HepG2 (cell line): Measurements from ENCODE around the gene RAMP3. TPM values are rescaled to one million over a fixed set of nuclear protein-coding genes. Genes with fewer than 3 reads are reported as not detected.
"Not testable (repeated sequence)": the region's sequence is repeated elsewhere in the genome, so short reads cannot be mapped to it uniquely, and the experiment has no call there.

Experiments used
- ATAC-seq: fragments of 200-7000 bp; cut with Tn5 transposase; 3 replicates; pipeline ENCODE4 v1.9.1; 2020; ENCODE audit warnings: mild to moderate bottlenecking, moderate library complexity
- BruUV-seq: library from RNA; stranded (reverse); fragments of 400-500 nt; replicated peaks from 2 replicates; lab custom pipeline; 2021; lab: Mats Ljungman, UMichigan
- CTCF ChIA-PET: fragments of 300-600 bp; formaldehyde crosslinking; extraction: SDS; loops from one replicate; lab custom pipeline; 2021; ENCODE audit warnings: low total read pairs, inconsistent platforms, low intra/inter-chr PET ratio; lab: Yijun Ruan, JAX
- POLR2A ChIA-PET: fragments of 350-600 bp; sonication (Branson Sonifier 250); formaldehyde crosslinking; loops from one replicate; lab custom pipeline; 2020; ENCODE audit warnings: antibody characterized with exemption, inconsistent platforms; lab: Yijun Ruan, JAX
- DNase-seq: peaks from one replicate; pipeline ENCODE4 v3.0.0-alpha.2; 2015; ENCODE audit warnings: low spot score
- FAIRE-seq: peaks from 3 replicates; lab custom pipeline; 2011; peaks lifted over from hg19 to GRCh38; lab: Jason Lieb, UNC
- H2AFZ ChIP-seq: one replicate; pipeline ENCODE4 v1.6.1; 2011; ENCODE audit warnings: low read length, inconsistent platforms
- H3K27ac ChIP-seq: fragments of 300-600 bp; 3 replicates; pipeline ENCODE4 v1.8.0; 2011; ENCODE audit warnings: mixed run types, mild to moderate bottlenecking, mixed read lengths, low read length, inconsistent platforms; ENCODE audit not compliant: insufficient read depth; ENCODE audit errors: extremely low read length
- H3K27me3 ChIP-seq, 2 experiments: fragments of 200-600 bp in 1 of 2; 2 replicates in 1 of 2; 3 replicates in 1 of 2; pipeline versions ENCODE4 v1.6.0 to v1.8.0; 2011; ENCODE audit warnings: low read length in 2 of 2, mild to moderate bottlenecking in 2 of 2, moderate library complexity in 2 of 2, inconsistent platforms in 1 of 2; ENCODE audit not compliant: insufficient read depth in 2 of 2, control insufficient read depth in 1 of 2
- H3K36me3 ChIP-seq, 2 experiments: fragments of 200-600 bp in 1 of 2; replicated peaks in 1 of 2; 2 replicates in 1 of 2; 3 replicates in 1 of 2; pipeline versions ENCODE4 v1.5.1 to v1.8.0; 2011; ENCODE audit warnings: low read length in 2 of 2, inconsistent platforms in 1 of 2; ENCODE audit not compliant: insufficient read depth in 2 of 2, control insufficient read depth in 1 of 2
- H3K4me1 ChIP-seq: 2 replicates; pipeline ENCODE4 v1.5.1; 2012; ENCODE audit warnings: low read length, inconsistent platforms; ENCODE audit not compliant: insufficient read depth
- H3K4me2 ChIP-seq: 2 replicates; pipeline ENCODE4 v1.6.0; 2011; ENCODE audit warnings: low read depth, low read length, inconsistent platforms
- H3K4me3 ChIP-seq, 3 experiments: fragments of 200-600 bp in 1 of 3; sonication (generic), shearing (Covaris generic) in 1 of 3; replicated peaks in 1 of 3; 2 replicates each; pipeline ENCODE4 v1.5.1; 2011 to 2016; ENCODE audit warnings: low read length in 3 of 3, inconsistent platforms in 2 of 3, low read depth in 2 of 3, mild to moderate bottlenecking in 2 of 3, control low read depth in 1 of 3, mixed read lengths in 1 of 3; ENCODE audit not compliant: insufficient read depth in 1 of 3
- H3K79me2 ChIP-seq: one replicate; pipeline ENCODE4 v1.6.1; 2011; ENCODE audit warnings: low read length, inconsistent platforms; ENCODE audit not compliant: insufficient read depth
- H3K9ac ChIP-seq: 2 replicates; pipeline ENCODE4 v1.6.0; 2011; ENCODE audit warnings: mild to moderate bottlenecking, low read depth, low read length, inconsistent platforms; ENCODE audit not compliant: insufficient read depth
- H3K9me3 ChIP-seq: 2 replicates; pipeline ENCODE4 v1.5.1; 2012; ENCODE audit warnings: mild to moderate bottlenecking, low read length
- H4K20me1 ChIP-seq: 2 replicates; pipeline ENCODE4 v1.6.0; 2011; ENCODE audit warnings: inconsistent platforms, mild to moderate bottlenecking, low read length, moderate library complexity; ENCODE audit not compliant: insufficient read depth
- IRF9 ChIP-seq: sonication (generic); formaldehyde crosslinking; IDR thresholded peaks from 2 replicates; pipeline ENCODE4 v1.8.0; 2022; ENCODE audit warnings: missing genetic modification reagents, mild to moderate bottlenecking, borderline replicate concordance
- MATR3 ChIP-seq: sonication (generic); formaldehyde crosslinking; IDR thresholded peaks from 2 replicates; pipeline ENCODE4 v1.4.0; 2020; ENCODE audit warnings: missing genetic modification reagents
- PITX1 ChIP-seq: sonication (generic); formaldehyde crosslinking; IDR thresholded peaks from 2 replicates; pipeline ENCODE4 v1.5.1; 2020; ENCODE audit warnings: mild to moderate bottlenecking, missing genetic modification reagents
- PRDM15 ChIP-seq: sonication (generic); formaldehyde crosslinking; IDR thresholded peaks from 2 replicates; pipeline ENCODE4 v1.4.0; 2020; ENCODE audit warnings: missing genetic modification reagents
- ZNF484 ChIP-seq: sonication (generic); formaldehyde crosslinking; IDR thresholded peaks from 2 replicates; pipeline ENCODE4 v1.5.1; 2020; ENCODE audit warnings: mild to moderate bottlenecking, low read depth, missing genetic modification reagents, borderline replicate concordance
- ZNF530 ChIP-seq: sonication (generic); formaldehyde crosslinking; IDR thresholded peaks from 2 replicates; pipeline ENCODE4 v1.5.0; 2020; ENCODE audit warnings: low read depth, mild to moderate bottlenecking, missing genetic modification reagents
- ZNF7 ChIP-seq: IDR thresholded peaks from 2 replicates; pipeline ENCODE4 v1.6.1; 2016; ENCODE audit warnings: missing biosample characterization, missing genetic modification reagents
- WGBS: methylation state at CpG from one replicate; pipeline ENCODE4 v1.1.6; 2017; ENCODE audit warnings: low lambda C conversion rate; 5-methylcytosine and 5-hydroxymethylcytosine counted together
- in situ Hi-C: cut with HindIII; loops from 2 replicates; pipeline ENCODE4 v1.10.0; 2017; ENCODE audit warnings: low pct_unique_long_range_greater_than_20kb; ENCODE audit not compliant: extremely low pct_ligation_motif_present
- intact Hi-C: fragments of 100-400 bp; cut with micrococcal nuclease; formaldehyde crosslinking; loops from one replicate; pipeline ENCODE4 v1.10.0; 2022; ENCODE audit not compliant: unreplicated experiment
- polyA plus RNA-seq, 8 experiments: library from polyadenylated mRNA; depleted of rRNA in 3 of 8; stranded (reverse) in 7 of 8; unstranded in 1 of 8; fragments of >200 nt; fragmentation: Illumina TruSeq in 4 of 8; extraction: Trizol in 4 of 8; gene quantifications; 2 replicates each; pipeline versions ENCODE4 v1.2.1 to v1.2.3, GENCODE V29; 2011 to 2016; ENCODE audit warnings: low read depth in 4 of 8, missing spikeins in 1 of 8, mixed read lengths in 1 of 8; ENCODE audit not compliant: insufficient read depth in 1 of 8
- total RNA-seq, 5 experiments: library from RNA; depleted of rRNA; stranded (reverse); fragments of >200 nt; fragmentation: Illumina TruSeq; extraction: Trizol; gene quantifications; 2 replicates each; pipeline ENCODE4 v1.2.3, GENCODE V29; 2016; ENCODE audit warnings: low read depth in 1 of 5
- TF ChIP-seq, protein P1 (sequence below): sonication (generic); formaldehyde crosslinking; IDR thresholded peaks from 2 replicates; pipeline ENCODE4 v1.5.1; 2020; ENCODE audit warnings: mild to moderate bottlenecking, missing genetic modification reagents, borderline replicate concordance
- TF ChIP-seq, protein P2 (sequence below): sonication (generic); formaldehyde crosslinking; IDR thresholded peaks from 2 replicates; pipeline ENCODE4 v1.4.0; 2020; ENCODE audit warnings: missing genetic modification reagents, borderline replicate concordance

Gene RAMP3
- total and polyA plus RNA-seq, 2 of the 13 experiments (the other 11 are each of a cell fraction or from before 2014, with no cell fraction given): not detected

DNA sequence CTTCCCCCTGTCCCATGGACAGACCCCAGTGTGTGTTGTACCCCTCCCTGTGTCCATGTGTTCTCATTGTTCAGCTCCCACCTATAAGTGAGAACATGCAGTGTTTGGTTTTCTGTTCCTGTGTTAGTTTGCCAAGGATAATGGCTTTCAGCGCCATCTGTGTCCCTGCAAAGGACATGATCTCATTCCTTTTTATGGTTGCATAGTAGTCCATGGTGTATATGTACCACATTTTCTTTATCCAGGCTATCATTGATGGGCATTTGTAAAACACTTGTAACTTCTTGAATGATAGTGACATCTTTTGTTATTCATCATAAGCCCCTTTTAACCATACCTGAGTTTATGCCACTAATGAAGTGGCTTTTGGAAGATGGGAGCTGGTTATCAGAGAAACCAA, 43.3 kb upstream of the RAMP3 start:
- FAIRE-seq, CTCF ChIA-PET, POLR2A ChIA-PET: not testable (repeated sequence)

GRCh38 chr7:45114926-45115325, 42.7 kb upstream of the RAMP3 start:
- Histone ChIP-seq H4K20me1 (no peaks in the 10 kb centered on the region; the same call in 1 of the 2 replicates), H2AFZ (no peak overlapping the region), H3K4me3 (no peak overlapping the region), H3K79me2 (peaks cover 15% of the 10 kb centered on the region), H3K27ac (no peak overlapping the region), H3K4me1 (peaks cover 23% of the 10 kb centered on the region), H3K27me3 (no peaks in the 10 kb centered on the region; a peak in 1 of 5 replicates), H3K4me2 (no peak overlapping the region), H3K36me3 (no peaks in the 10 kb centered on the region), H3K9ac (no peak overlapping the region), H3K9me3 (no peaks in the 10 kb centered on the region)
- ChIA-PET POLR2A (no interaction called here), CTCF (no interaction called here)
- FAIRE-seq (no peak), ATAC-seq (no peak), DNase-seq (no peak)
- in situ Hi-C loops (no loop called here), intact Hi-C loops (loop anchor here (5.0 kb wide), 1 partner anchor 113 kb away; the partner anchor contains the start of gene CCM2)
- BruUV-seq: no TSS peak
- TF ChIP-seq ZNF530 (CRISPR knock-in tag): no peak
- no peak for TF ChIP-seq PRDM15 (CRISPR knock-in tag)
- TF ChIP-seq IRF9: no peak
- TF ChIP-seq, protein P1, sequence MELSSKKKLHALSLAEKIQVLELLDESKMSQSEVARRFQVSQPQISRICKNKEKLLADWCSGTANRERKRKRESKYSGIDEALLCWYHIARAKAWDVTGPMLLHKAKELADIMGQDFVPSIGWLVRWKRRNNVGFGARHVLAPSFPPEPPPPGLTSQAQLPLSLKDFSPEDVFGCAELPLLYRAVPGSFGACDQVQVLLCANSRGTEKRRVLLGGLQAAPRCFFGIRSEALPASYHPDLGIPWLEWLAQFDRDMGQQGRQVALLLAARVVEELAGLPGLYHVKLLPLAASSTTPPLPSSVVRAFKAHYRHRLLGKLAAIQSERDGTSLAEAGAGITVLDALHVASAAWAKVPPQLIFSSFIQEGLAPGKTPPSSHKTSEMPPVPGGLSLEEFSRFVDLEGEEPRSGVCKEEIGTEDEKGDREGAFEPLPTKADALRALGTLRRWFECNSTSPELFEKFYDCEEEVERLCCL (CRISPR knock-in tag): no peak
- TF ChIP-seq, protein P2, sequence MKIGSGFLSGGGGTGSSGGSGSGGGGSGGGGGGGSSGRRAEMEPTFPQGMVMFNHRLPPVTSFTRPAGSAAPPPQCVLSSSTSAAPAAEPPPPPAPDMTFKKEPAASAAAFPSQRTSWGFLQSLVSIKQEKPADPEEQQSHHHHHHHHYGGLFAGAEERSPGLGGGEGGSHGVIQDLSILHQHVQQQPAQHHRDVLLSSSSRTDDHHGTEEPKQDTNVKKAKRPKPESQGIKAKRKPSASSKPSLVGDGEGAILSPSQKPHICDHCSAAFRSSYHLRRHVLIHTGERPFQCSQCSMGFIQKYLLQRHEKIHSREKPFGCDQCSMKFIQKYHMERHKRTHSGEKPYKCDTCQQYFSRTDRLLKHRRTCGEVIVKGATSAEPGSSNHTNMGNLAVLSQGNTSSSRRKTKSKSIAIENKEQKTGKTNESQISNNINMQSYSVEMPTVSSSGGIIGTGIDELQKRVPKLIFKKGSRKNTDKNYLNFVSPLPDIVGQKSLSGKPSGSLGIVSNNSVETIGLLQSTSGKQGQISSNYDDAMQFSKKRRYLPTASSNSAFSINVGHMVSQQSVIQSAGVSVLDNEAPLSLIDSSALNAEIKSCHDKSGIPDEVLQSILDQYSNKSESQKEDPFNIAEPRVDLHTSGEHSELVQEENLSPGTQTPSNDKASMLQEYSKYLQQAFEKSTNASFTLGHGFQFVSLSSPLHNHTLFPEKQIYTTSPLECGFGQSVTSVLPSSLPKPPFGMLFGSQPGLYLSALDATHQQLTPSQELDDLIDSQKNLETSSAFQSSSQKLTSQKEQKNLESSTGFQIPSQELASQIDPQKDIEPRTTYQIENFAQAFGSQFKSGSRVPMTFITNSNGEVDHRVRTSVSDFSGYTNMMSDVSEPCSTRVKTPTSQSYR (CRISPR knock-in tag): no peak
- no peak for TF ChIP-seq PITX1 (CRISPR knock-in tag)
- TF ChIP-seq MATR3 (CRISPR knock-in tag): no peak
- no peak for TF ChIP-seq ZNF484 (CRISPR knock-in tag)

More for the DNA sequence above, 43.3 kb upstream of the RAMP3 start:
- H3K36me3 ChIP-seq, DNase-seq, H3K27ac ChIP-seq, H3K4me2 ChIP-seq, H3K4me3 ChIP-seq, H3K9me3 ChIP-seq, BruUV-seq, H4K20me1 ChIP-seq, in situ Hi-C loops, H2AFZ ChIP-seq, H3K27me3 ChIP-seq, H3K9ac ChIP-seq, ATAC-seq: not testable (repeated sequence)
- TF ChIP-seq ZNF7 (CRISPR knock-in tag): peak; percentile 59; the same call in 1 of the 2 replicates
- 45% methylated on average over 1 of the region's 1 CpG for WGBS
- intact Hi-C loops: loop anchor here (5.0 kb wide), 1 partner anchor 112 kb away; the partner anchor contains the start of gene CCM2
- H3K4me1 ChIP-seq: peaks cover 30% of the 10 kb centered on the region
- H3K79me2 ChIP-seq: peaks cover 20% of the 10 kb centered on the region
